H1 (cell line): ENCODE results near the gene PRRX2. TPM values are rescaled to one million over a fixed set of nuclear protein-coding genes. Genes with fewer than 3 reads are reported as not detected.

Experiments
- CTCF ChIA-PET: fragments of 300-600 bp; sonication (Branson Sonifier 250); formaldehyde crosslinking; loops from one replicate; lab custom pipeline; 2021; ENCODE audit not compliant: partially characterized antibody; lab: Charles Lee
- POLR2A ChIA-PET: fragments of 300-600 bp; sonication (Branson Sonifier 250); formaldehyde crosslinking; loops from one replicate; lab custom pipeline; 2021; ENCODE audit warnings: inconsistent platforms; ENCODE audit not compliant: partially characterized antibody; lab: Charles Lee
- DNase-seq, 2 experiments: peaks; one replicate each; pipeline versions ENCODE4 v3.0.0 to v3.0.0-alpha.2; 2010 to 2022; ENCODE audit warnings: low spot score in 2 of 2, low read depth in 1 of 2, mixed read lengths in 1 of 2
- FAIRE-seq: peaks from 2 replicates; lab custom pipeline; 2011; peaks lifted over from hg19 to GRCh38; lab: Jason Lieb, UNC
- H2AFZ ChIP-seq: 2 replicates; pipeline ENCODE4 v1.8.1; 2012; ENCODE audit warnings: low read length, inconsistent platforms
- H2AK5ac ChIP-seq: 2 replicates; pipeline ENCODE4 v1.6.1; 2013; ENCODE audit warnings: low read depth, low read length
- H2BK120ac ChIP-seq: replicated peaks from 2 replicates; pipeline ENCODE3; 2013; ENCODE audit warnings: low read depth, low read length, inconsistent platforms
- H2BK12ac ChIP-seq: 2 replicates; pipeline ENCODE4 v1.6.1; 2013; ENCODE audit warnings: low read depth, low read length
- H2BK15ac ChIP-seq: 2 replicates; pipeline ENCODE4 v1.6.1; 2013; ENCODE audit warnings: low read length
- H2BK20ac ChIP-seq: 2 replicates; pipeline ENCODE4 v1.6.1; 2013; ENCODE audit warnings: low read length
- H2BK5ac ChIP-seq: 2 replicates; pipeline ENCODE4 v1.6.1; 2013; ENCODE audit warnings: low read depth, low read length
- H3K14ac ChIP-seq: 2 replicates; pipeline ENCODE4 v1.6.1; 2013; ENCODE audit warnings: inconsistent platforms; ENCODE audit not compliant: insufficient read length
- H3K18ac ChIP-seq: 2 replicates; pipeline ENCODE4 v1.6.1; 2013; ENCODE audit warnings: low read length; ENCODE audit errors: extremely low read depth
- H3K23ac ChIP-seq: 2 replicates; pipeline ENCODE4 v1.6.1; 2013; ENCODE audit warnings: inconsistent platforms; ENCODE audit not compliant: insufficient read length
- H3K23me2 ChIP-seq: 2 replicates; pipeline ENCODE4 v1.6.1; 2013; ENCODE audit warnings: low read depth, low read length
- H3K27ac ChIP-seq: 2 replicates; pipeline ENCODE4 v1.6.1; 2011; ENCODE audit warnings: low read depth, low read length, inconsistent platforms
- H3K27me3 ChIP-seq, 4 experiments: replicated peaks in 1 of 4; 1 replicate in 1 of 4; 2 replicates in 3 of 4; pipeline versions ENCODE4 v1.6.1 to v1.8.1; 2011 to 2013; ENCODE audit warnings: low read length in 3 of 4, mild to moderate bottlenecking in 3 of 4, inconsistent platforms in 2 of 4, mixed read lengths in 2 of 4, moderate library complexity in 1 of 4; ENCODE audit not compliant: control insufficient read depth in 3 of 4, insufficient read depth in 3 of 4; ENCODE audit errors: extremely low read depth in 1 of 4
- H3K36me3 ChIP-seq, 4 experiments: 2 replicates each; pipeline versions ENCODE4 v1.6.1 to v1.8.1; 2011 to 2013; ENCODE audit warnings: mild to moderate bottlenecking in 4 of 4, low read length in 3 of 4, moderate library complexity in 2 of 4, control low read depth in 1 of 4, inconsistent platforms in 1 of 4; ENCODE audit not compliant: insufficient read depth in 4 of 4, control insufficient read depth in 2 of 4
- H3K4ac ChIP-seq: replicated peaks from 2 replicates; pipeline ENCODE3; 2013; ENCODE audit warnings: low read length, low read depth, mixed read lengths, inconsistent platforms; ENCODE audit not compliant: insufficient read length
- H3K4me1 ChIP-seq, 4 experiments: replicated peaks in 1 of 4; 1 replicate in 1 of 4; 2 replicates in 3 of 4; pipeline versions ENCODE4 v1.6.1 to v1.8.1; 2011 to 2013; ENCODE audit warnings: low read length in 3 of 4, inconsistent platforms in 2 of 4, mixed read lengths in 1 of 4; ENCODE audit not compliant: insufficient read depth in 4 of 4, control insufficient read depth in 3 of 4
- H3K4me2 ChIP-seq, 2 experiments: 2 replicates each; pipeline versions ENCODE4 v1.6.1 to v1.8.1; 2011 to 2013; ENCODE audit warnings: low read depth in 2 of 2, low read length in 2 of 2, control low read depth in 1 of 2, inconsistent platforms in 1 of 2, mild to moderate bottlenecking in 1 of 2; ENCODE audit not compliant: insufficient read depth in 1 of 2
- H3K4me3 ChIP-seq, 4 experiments: fragments of 200-600, 300-600 bp in 1 of 4; sonication (generic), shearing (Covaris generic), sonication (Bioruptor Twin) in 1 of 4; 2 replicates each; pipeline versions ENCODE4 v1.5.1 to v1.8.1; 2011 to 2016; ENCODE audit warnings: low read length in 4 of 4, low read depth in 3 of 4, control low read depth in 2 of 4, inconsistent platforms in 2 of 4, mild to moderate bottlenecking in 2 of 4, mixed read lengths in 1 of 4, moderate library complexity in 1 of 4; ENCODE audit not compliant: insufficient read depth in 2 of 4; ENCODE audit errors: extremely low read depth in 1 of 4
- H3K56ac ChIP-seq: replicated peaks from 2 replicates; pipeline ENCODE3; 2013; ENCODE audit warnings: low read depth, mild to moderate bottlenecking, mixed read lengths, low read length, inconsistent platforms; ENCODE audit not compliant: insufficient read length
- H3K79me1 ChIP-seq: 2 replicates; pipeline ENCODE4 v1.6.1; 2013; ENCODE audit warnings: low read depth, low read length, control low read depth
- H3K79me2 ChIP-seq, 2 experiments: 2 replicates each; pipeline versions ENCODE4 v1.6.1 to v1.8.1; 2012 to 2013; ENCODE audit warnings: low read length in 2 of 2, mild to moderate bottlenecking in 2 of 2, inconsistent platforms in 1 of 2; ENCODE audit not compliant: insufficient read depth in 2 of 2, control insufficient read depth in 1 of 2
- H3K9ac ChIP-seq, 4 experiments: replicated peaks in 1 of 4; 1 replicate in 1 of 4; 2 replicates in 3 of 4; pipeline versions ENCODE4 v1.6.1 to v1.8.1; 2011 to 2013; ENCODE audit warnings: low read depth in 3 of 4, low read length in 3 of 4, control low read depth in 2 of 4, mild to moderate bottlenecking in 2 of 4, moderate library complexity in 2 of 4, inconsistent platforms in 1 of 4; ENCODE audit errors: extremely low read depth in 1 of 4
- H3K9me3 ChIP-seq, 2 experiments: 2 replicates each; pipeline versions ENCODE4 v1.6.1 to v1.8.1; 2012 to 2013; ENCODE audit warnings: mild to moderate bottlenecking in 2 of 2, moderate library complexity in 2 of 2, control low read depth in 1 of 2, inconsistent platforms in 1 of 2, low read depth in 1 of 2, low read length in 1 of 2, mixed read lengths in 1 of 2; ENCODE audit not compliant: insufficient read depth in 2 of 2
- H4K20me1 ChIP-seq, 2 experiments: replicated peaks in 1 of 2; 2 replicates each; pipeline versions ENCODE3 to v1.8.1; 2011 to 2013; ENCODE audit warnings: inconsistent platforms in 2 of 2, low read length in 2 of 2, mild to moderate bottlenecking in 1 of 2; ENCODE audit not compliant: insufficient read depth in 2 of 2, control insufficient read depth in 1 of 2
- H4K5ac ChIP-seq: 2 replicates; pipeline ENCODE4 v1.6.1; 2013; ENCODE audit warnings: low read length, low read depth, mixed read lengths, inconsistent platforms; ENCODE audit not compliant: insufficient read length
- H4K8ac ChIP-seq: 2 replicates; pipeline ENCODE4 v1.8.0; 2013; ENCODE audit warnings: mild to moderate bottlenecking, moderate library complexity, low read length, inconsistent platforms; ENCODE audit not compliant: insufficient read depth; ENCODE audit errors: extremely low read depth
- H4K91ac ChIP-seq: replicated peaks from 2 replicates; pipeline ENCODE3; 2013; ENCODE audit warnings: low read length, mixed read lengths, inconsistent platforms; ENCODE audit not compliant: insufficient read length
- BCL11A ChIP-seq, 2 experiments: IDR thresholded peaks; one replicate each; pipeline ENCODE4 v1.6.1; 2011; ENCODE audit warnings: low read depth in 2 of 2, low read length in 2 of 2, mild to moderate bottlenecking in 2 of 2
- BRCA1 ChIP-seq: IDR thresholded peaks from 2 replicates; pipeline ENCODE4 v1.6.1; 2012; ENCODE audit warnings: low read depth, low read length, improper control_type of control experiment
- CBX5 ChIP-seq: fragments of 300-800, 300-1000 bp; sonication (generic); IDR thresholded peaks from 2 replicates; pipeline ENCODE4 v1.7.1; 2016; ENCODE audit warnings: antibody characterized with exemption, low read length, low read depth
- CTBP2 ChIP-seq: IDR thresholded peaks from 2 replicates; pipeline ENCODE4 v1.7.0; 2011; ENCODE audit warnings: borderline replicate concordance, mild to moderate bottlenecking, moderate library complexity, mixed read lengths, low read length; ENCODE audit not compliant: insufficient read depth, insufficient read length
- GABPA ChIP-seq: IDR thresholded peaks from 2 replicates; pipeline ENCODE4 v1.6.1; 2011; ENCODE audit warnings: mild to moderate bottlenecking, low read length, moderate library complexity, borderline replicate concordance; ENCODE audit not compliant: insufficient read depth
- SAP30 ChIP-seq: fragments of 300-600 bp; sonication (generic); IDR thresholded peaks from 2 replicates; pipeline ENCODE4 v1.7.1; 2012; ENCODE audit warnings: low read length, moderate library complexity, mild to moderate bottlenecking, inconsistent platforms; ENCODE audit not compliant: insufficient read depth, insufficient replicate concordance
- SIX5 ChIP-seq: IDR thresholded peaks from 2 replicates; pipeline ENCODE4 v1.6.1; 2011; ENCODE audit warnings: mild to moderate bottlenecking, low read depth, low read length
- SRF ChIP-seq: IDR thresholded peaks from 2 replicates; pipeline ENCODE4 v1.6.1; 2011; ENCODE audit warnings: mild to moderate bottlenecking, low read depth, low read length, moderate library complexity
- WGBS, 2 experiments: shearing (Covaris generic) in 1 of 2; methylation state at CpG; one replicate each; pipeline versions ENCODE4 v1.1.6 to v1.1.7; 2013 to 2015; ENCODE audit warnings: low lambda C conversion rate in 2 of 2, mixed read lengths in 2 of 2, inconsistent platforms in 1 of 2, low coverage in 1 of 2, missing lambda C conversion rate in 1 of 2; ENCODE audit not compliant: insufficient replicate concordance in 2 of 2, insufficient coverage in 1 of 2, insufficient read length in 1 of 2; ENCODE audit errors: extremely low coverage in 1 of 2, missing lambda C conversion rate in 1 of 2; 5-methylcytosine and 5-hydroxymethylcytosine counted together
- polyA plus RNA-seq, 7 experiments: library from polyadenylated mRNA; depleted of rRNA in 3 of 7; stranded (reverse) in 5 of 7; unstranded in 2 of 7; fragments of >200 nt in 5 of 7; fragments of 200-250 nt in 2 of 7; gene quantifications; 1 replicate in 5 of 7; 2 replicates in 1 of 7; 4 replicates in 1 of 7; pipeline versions ENCODE4 v1.2.1 to v1.2.3, GENCODE V29; 2011 to 2013; ENCODE audit warnings: missing spikeins in 2 of 7, mixed read lengths in 2 of 7
- total RNA-seq: library from RNA; stranded (reverse); fragmentation: NEBNext Ultra II Directional; extraction: Animal tissue kit (Norgen Biotek cat#: 25700); gene quantifications from 2 replicates; pipeline ENCODE4 v1.2.1, GENCODE V29; 2021
- TF ChIP-seq, protein P1 (sequence below): IDR thresholded peaks from 2 replicates; pipeline ENCODE4 v1.6.1; 2011; ENCODE audit warnings: low read length, improper control_type of control experiment
- TF ChIP-seq, protein P2 (sequence below), 3 experiments: IDR thresholded peaks; 1 replicate in 2 of 3; 2 replicates in 1 of 3; pipeline versions ENCODE4 v1.5.1 to v1.6.1; 2011; ENCODE audit warnings: low read length in 3 of 3, mild to moderate bottlenecking in 3 of 3, inconsistent platforms in 2 of 3, low read depth in 1 of 3, moderate library complexity in 1 of 3; ENCODE audit not compliant: insufficient read depth in 1 of 3; ENCODE audit errors: control extremely low read depth in 1 of 3

PRRX2 gene
- total and polyA plus RNA-seq, 2 of the 8 experiments (the other 6 are each of a cell fraction or from before 2014, with no cell fraction given), result 5.8 to 9.2 TPM

DNA sequence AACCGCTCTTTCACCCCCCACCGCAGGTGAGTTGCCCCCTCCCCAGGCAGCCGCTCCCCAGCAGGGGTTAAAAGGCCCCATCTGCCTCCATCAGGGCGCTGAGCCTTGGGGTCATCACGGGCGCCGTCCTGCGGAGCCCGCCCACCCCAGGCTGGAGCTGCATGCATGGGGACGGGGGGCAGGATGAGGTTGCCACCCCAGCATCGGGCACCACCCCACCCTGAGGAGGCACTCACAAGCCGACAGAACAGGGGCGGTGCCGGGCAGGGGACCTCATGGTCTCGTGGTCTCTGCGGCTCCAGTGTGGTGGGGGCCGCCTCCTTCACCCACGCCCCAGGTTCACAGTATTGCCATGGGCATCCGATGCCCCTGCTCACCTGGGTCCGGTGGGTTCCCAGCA lies 70.9 kb downstream of the PRRX2 start:
- H3K4me3 ChIP-seq, result no peak overlapping the region
- H2AFZ ChIP-seq, result no peak overlapping the region
- H3K4me2 ChIP-seq, result no peak overlapping the region
- no peak overlapping the region for H3K23ac ChIP-seq
- no peak overlapping the region for H3K56ac ChIP-seq
- H4K91ac ChIP-seq, result no peak overlapping the region
- no peaks in the 10 kb centered on the region for H3K36me3 ChIP-seq
- no peak overlapping the region for H2BK20ac ChIP-seq
- H3K9me3 ChIP-seq, result no peaks in the 10 kb centered on the region
- H3K23me2 ChIP-seq, result peaks cover 4% of the 10 kb centered on the region
- H4K20me1 ChIP-seq, result no peaks in the 10 kb centered on the region
- CTCF ChIA-PET, result interaction anchor here (0.6 to 12.9 kb wide), 9 partner anchors 12 to 1581 kb away, joined by 3 to 250 read pairs (median 8); partner anchors contain the start of gene PTGES
- H4K5ac ChIP-seq, result no peak overlapping the region
- no peak overlapping the region for H2BK12ac ChIP-seq
- no peak overlapping the region for H2AK5ac ChIP-seq
- peaks cover 0 to 4% (median 1%) of the 10 kb centered on the region in 4 experiments; a peak in 5 of 7 replicates for H3K4me1 ChIP-seq
- no peak overlapping the region for H3K14ac ChIP-seq
- POLR2A ChIA-PET, result interaction anchor here (0.6 kb wide), 1 partner anchor 23 kb away, joined by 3 read pairs; no protein-coding TSS in a partner anchor
- H2BK15ac ChIP-seq, result no peak overlapping the region
- FAIRE-seq (no peak), DNase-seq (no peak)
- WGBS, 2 experiments, result 86% methylated on average over 18 of the region's 20 CpGs; no CpG with 5 or more reads in 1 of the 2 experiments
- H4K8ac ChIP-seq, result no peak overlapping the region
- no peaks in the 10 kb centered on the region for H3K79me2 ChIP-seq
- no peak overlapping the region for H3K27ac ChIP-seq
- no peak overlapping the region for H2BK5ac ChIP-seq
- H3K9ac ChIP-seq, result no peak overlapping the region
- no peak overlapping the region for H3K4ac ChIP-seq
- no peak overlapping the region for H2BK120ac ChIP-seq
- no peaks in the 10 kb centered on the region for H3K79me1 ChIP-seq
- H3K18ac ChIP-seq, result no peak overlapping the region
- H3K27me3 ChIP-seq, result no peaks in the 10 kb centered on the region; a peak in 2 of 7 replicates
- TF ChIP-seq, protein P1, sequence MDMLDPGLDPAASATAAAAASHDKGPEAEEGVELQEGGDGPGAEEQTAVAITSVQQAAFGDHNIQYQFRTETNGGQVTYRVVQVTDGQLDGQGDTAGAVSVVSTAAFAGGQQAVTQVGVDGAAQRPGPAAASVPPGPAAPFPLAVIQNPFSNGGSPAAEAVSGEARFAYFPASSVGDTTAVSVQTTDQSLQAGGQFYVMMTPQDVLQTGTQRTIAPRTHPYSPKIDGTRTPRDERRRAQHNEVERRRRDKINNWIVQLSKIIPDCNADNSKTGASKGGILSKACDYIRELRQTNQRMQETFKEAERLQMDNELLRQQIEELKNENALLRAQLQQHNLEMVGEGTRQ, result no peak
- no peak for TF ChIP-seq BCL11A (IDR thresholded peaks at IDR 0.05; ENCODE audit: low read depth in 2 of 2, low read length in 2 of 2)
- TF ChIP-seq GABPA, result no peak
- TF ChIP-seq CTBP2, result no peak
- no peak for TF ChIP-seq CBX5
- TF ChIP-seq SAP30, result no peak
- no peak for TF ChIP-seq SRF
- TF ChIP-seq, protein P2, sequence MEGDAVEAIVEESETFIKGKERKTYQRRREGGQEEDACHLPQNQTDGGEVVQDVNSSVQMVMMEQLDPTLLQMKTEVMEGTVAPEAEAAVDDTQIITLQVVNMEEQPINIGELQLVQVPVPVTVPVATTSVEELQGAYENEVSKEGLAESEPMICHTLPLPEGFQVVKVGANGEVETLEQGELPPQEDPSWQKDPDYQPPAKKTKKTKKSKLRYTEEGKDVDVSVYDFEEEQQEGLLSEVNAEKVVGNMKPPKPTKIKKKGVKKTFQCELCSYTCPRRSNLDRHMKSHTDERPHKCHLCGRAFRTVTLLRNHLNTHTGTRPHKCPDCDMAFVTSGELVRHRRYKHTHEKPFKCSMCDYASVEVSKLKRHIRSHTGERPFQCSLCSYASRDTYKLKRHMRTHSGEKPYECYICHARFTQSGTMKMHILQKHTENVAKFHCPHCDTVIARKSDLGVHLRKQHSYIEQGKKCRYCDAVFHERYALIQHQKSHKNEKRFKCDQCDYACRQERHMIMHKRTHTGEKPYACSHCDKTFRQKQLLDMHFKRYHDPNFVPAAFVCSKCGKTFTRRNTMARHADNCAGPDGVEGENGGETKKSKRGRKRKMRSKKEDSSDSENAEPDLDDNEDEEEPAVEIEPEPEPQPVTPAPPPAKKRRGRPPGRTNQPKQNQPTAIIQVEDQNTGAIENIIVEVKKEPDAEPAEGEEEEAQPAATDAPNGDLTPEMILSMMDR (IDR thresholded peaks at IDR 0.05; ENCODE audit: control extremely low read depth in 1 of 3, insufficient read depth in 1 of 3, low read depth in 1 of 3, low read length in 3 of 3), result no peak
- no peak for TF ChIP-seq BRCA1
- no peak for TF ChIP-seq SIX5
